ENCODE results near the gene APBA1. TPM values are rescaled to one million over a fixed set of nuclear protein-coding genes. Genes with fewer than 3 reads are reported as not detected.

APBA1 gene
- total and polyA plus RNA-seq, 9 of the 15 experiments (the other 6 are each of a cell fraction or from before 2014, with no cell fraction given), result 0.01 to 0.02 TPM; not detected in 7

- TF ChIP-seq JUND (IDR thresholded peaks at IDR 0.05; ENCODE audit: borderline replicate concordance, low read depth, low read length) (no peak), JUND (tag; IDR thresholded peaks at IDR 0.05; ENCODE audit: borderline replicate concordance, low read depth, low read length) (no peak), DIDO1 (tag; IDR thresholded peaks at IDR 0.05; ENCODE audit: low read depth) (no peak), TAF7 (tag; IDR thresholded peaks at IDR 0.05) (no peak), ZNF512 (tag; IDR thresholded peaks at IDR 0.05) (no peak), MEF2A (IDR thresholded peaks at IDR 0.05; ENCODE audit: control insufficient read depth, low read depth, low read length) (no peak), GABPB2 (CRISPR knock-in tag; conservative IDR thresholded peaks at IDR 0.05) (no peak), PTTG1 (tag; IDR thresholded peaks at IDR 0.05; ENCODE audit: low read depth) (no peak), HNRNPL (IDR thresholded peaks at IDR 0.05; ENCODE audit: low read depth, low read length) (no peak), POLR2AphosphoS5 (IDR thresholded peaks at IDR 0.05; ENCODE audit: control insufficient read depth, insufficient read depth, low read depth, low read length) (no peak)
Measured at GRCh38 chr9:69671879-69672595, at the start of gene APBA1 (continued).
